Measurements from ENCODE around the gene RFC2.
"Not testable (repeated sequence)": the region's sequence is repeated elsewhere in the genome, so short reads cannot be mapped to it uniquely, and the experiment has no call there.

Gene RFC2

GRCh38 chr7:74282748-74283459 lies 28.7 kb upstream of the RFC2 start:
- DNase-seq: no peak

- DNase-seq: no peak
Observed at GRCh38 chr7:74280985-74281384, 26.8 kb upstream of the RFC2 start.

- DNase-seq: no peak
Observed at GRCh38 chr7:74277636-74278035, 23.4 kb upstream of the RFC2 start.

GRCh38 chr7:74275401-74275881 lies 21.2 kb upstream of the RFC2 start:
- DNase-seq: no peak

GRCh38 chr7:74272305-74273038 lies 18.3 kb upstream of the RFC2 start:
- no peak for DNase-seq

- no peak for DNase-seq
Observed at GRCh38 chr7:74271742-74272141, 17.5 kb upstream of the RFC2 start.

- DNase-seq: peak; percentile 93
Observed at GRCh38 chr7:74269757-74270277, 15.6 kb upstream of the RFC2 start.

GRCh38 chr7:74267756-74268565 lies 13.8 kb upstream of the RFC2 start:
- no peak for DNase-seq

- DNase-seq: no peak
Observed at GRCh38 chr7:74266191-74266963, 12.2 kb upstream of the RFC2 start.

- no peak for DNase-seq
Observed at GRCh38 chr7:74263399-74264120, 9.4 kb upstream of the RFC2 start.

- DNase-seq: no peak
Observed at GRCh38 chr7:74262639-74263398, 8.6 kb upstream of the RFC2 start.

GRCh38 chr7:74258639-74259038 lies 4.4 kb upstream of the RFC2 start:
- DNase-seq: peak; percentile 36

GRCh38 chr7:74256491-74257408 lies 2.6 kb upstream of the RFC2 start:
- no peak for DNase-seq

- not testable (repeated sequence) for DNase-seq
Observed at GRCh38 chr7:74255461-74255860, 1.3 kb upstream of the RFC2 start.

GRCh38 chr7:74254858-74255379 lies 720 bp upstream of the RFC2 start:
- DNase-seq: no peak

- no peak for DNase-seq
Observed at GRCh38 chr7:74253835-74254128, 417 bp downstream of the RFC2 start.

- no peak for DNase-seq
Observed at GRCh38 chr7:74253331-74253730, 868 bp downstream of the RFC2 start.

- no peak for DNase-seq
Observed at GRCh38 chr7:74252893-74253292, 1.3 kb downstream of the RFC2 start.

GRCh38 chr7:74249058-74249457 lies 5.1 kb downstream of the RFC2 start:
- not testable (repeated sequence) for DNase-seq

GRCh38 chr7:74248156-74248555 lies 6.0 kb downstream of the RFC2 start:
- DNase-seq: no peak

Data from NCI-H748 treated with DMSO at 0.1 percent for 48 hours (cell line).